Breast epithelium (tissue), 3 donors: ENCODE results near the gene YY1.

Experiments
- CTCF ChIP-seq, 3 donors: fragments of 450-650 bp; IDR thresholded peaks; one replicate each; pipeline ENCODE4 v1.5.1; 2016 to 2017; ENCODE audit warnings: antibody characterized with exemption in 3 of 3, mild to moderate bottlenecking in 3 of 3, moderate library complexity in 3 of 3
- POLR2AphosphoS5 ChIP-seq, 3 donors: sonication (generic); formaldehyde crosslinking; IDR thresholded peaks; one replicate each; pipeline ENCODE4 v1.6.1; 2017; ENCODE audit warnings: antibody characterized with exemption in 3 of 3

GRCh38 chr14:100203962-100204834 is 34.7 kb upstream of the YY1 start:
- TF ChIP-seq CTCF (IDR thresholded peaks at IDR 0.05) (no peak), POLR2AphosphoS5 (IDR thresholded peaks at IDR 0.05) (no peak)
